ENCODE data around the gene BANF2. TPM values are rescaled to one million over a fixed set of nuclear protein-coding genes. Genes with fewer than 3 reads are reported as not detected.

The BANF2 gene
- total RNA-seq, 1 donor from 2014 or later, result not detected

DNA sequence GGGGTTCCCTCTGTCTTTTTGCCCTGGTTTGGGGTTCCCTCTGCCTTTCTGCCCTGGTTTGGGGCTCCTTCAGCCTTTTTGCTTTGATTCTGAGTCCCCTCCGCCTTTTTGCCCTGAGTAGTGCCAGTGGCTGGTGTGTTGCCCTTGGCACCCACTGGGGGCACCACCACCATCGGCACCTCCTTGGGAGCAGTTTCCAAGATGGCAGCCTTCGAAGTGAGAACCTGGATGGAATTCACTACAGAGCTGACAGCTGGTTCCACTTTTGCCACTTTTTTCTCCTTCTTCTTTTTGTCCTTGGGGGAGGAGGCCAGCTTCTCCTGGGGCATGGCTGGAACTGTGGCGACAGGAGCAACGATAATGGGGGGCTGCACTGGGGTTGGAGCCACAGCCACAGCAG, 40.0 kb upstream of the BANF2 start:
- peaks cover 4% of the 10 kb centered on the region for H3K27me3 Mint-ChIP-seq (ENCODE audit: insufficient read depth, low read depth)
- H3K4me3 Mint-ChIP-seq, result no peak overlapping the region
- peaks cover 32% of the 10 kb centered on the region for H3K79me2 ChIP-seq (ENCODE audit: low read depth)
- H3K4me2 ChIP-seq, result no peak overlapping the region
- H3K36me3 ChIP-seq, result no peaks in the 10 kb centered on the region
- H3K9me3 Mint-ChIP-seq, result peaks cover 13% of the 10 kb centered on the region
- H3K36me3 Mint-ChIP-seq, result peaks cover 52% of the 10 kb centered on the region
- H3K4me3 ChIP-seq, result no peak overlapping the region
- H3K27me3 ChIP-seq, result no peaks in the 10 kb centered on the region
- H3K9me3 ChIP-seq (ENCODE audit: low read depth), result no peaks in the 10 kb centered on the region
- DNase-seq (ENCODE audit: low spot score), result no peak
- H3K4me1 Mint-ChIP-seq, result peaks cover 35% of the 10 kb centered on the region
- TF ChIP-seq, protein P1, sequence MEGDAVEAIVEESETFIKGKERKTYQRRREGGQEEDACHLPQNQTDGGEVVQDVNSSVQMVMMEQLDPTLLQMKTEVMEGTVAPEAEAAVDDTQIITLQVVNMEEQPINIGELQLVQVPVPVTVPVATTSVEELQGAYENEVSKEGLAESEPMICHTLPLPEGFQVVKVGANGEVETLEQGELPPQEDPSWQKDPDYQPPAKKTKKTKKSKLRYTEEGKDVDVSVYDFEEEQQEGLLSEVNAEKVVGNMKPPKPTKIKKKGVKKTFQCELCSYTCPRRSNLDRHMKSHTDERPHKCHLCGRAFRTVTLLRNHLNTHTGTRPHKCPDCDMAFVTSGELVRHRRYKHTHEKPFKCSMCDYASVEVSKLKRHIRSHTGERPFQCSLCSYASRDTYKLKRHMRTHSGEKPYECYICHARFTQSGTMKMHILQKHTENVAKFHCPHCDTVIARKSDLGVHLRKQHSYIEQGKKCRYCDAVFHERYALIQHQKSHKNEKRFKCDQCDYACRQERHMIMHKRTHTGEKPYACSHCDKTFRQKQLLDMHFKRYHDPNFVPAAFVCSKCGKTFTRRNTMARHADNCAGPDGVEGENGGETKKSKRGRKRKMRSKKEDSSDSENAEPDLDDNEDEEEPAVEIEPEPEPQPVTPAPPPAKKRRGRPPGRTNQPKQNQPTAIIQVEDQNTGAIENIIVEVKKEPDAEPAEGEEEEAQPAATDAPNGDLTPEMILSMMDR (IDR thresholded peaks at IDR 0.05), result peak; percentile 8
- no peak for TF ChIP-seq EZH2phosphoT487 (IDR thresholded peaks at IDR 0.05)
- H3K27ac Mint-ChIP-seq, result no peak overlapping the region
- H3K4me1 ChIP-seq, result peaks cover 19% of the 10 kb centered on the region
- no peak overlapping the region for H3K27ac ChIP-seq
- no peaks in the 10 kb centered on the region for H3F3A ChIP-seq (ENCODE audit: low read depth)
- H2AFZ ChIP-seq (replicated peaks), result no peak overlapping the region
- H4K20me1 ChIP-seq (ENCODE audit: low read depth), result peaks cover 26% of the 10 kb centered on the region
- no peak overlapping the region for H3K9ac ChIP-seq

DNA sequence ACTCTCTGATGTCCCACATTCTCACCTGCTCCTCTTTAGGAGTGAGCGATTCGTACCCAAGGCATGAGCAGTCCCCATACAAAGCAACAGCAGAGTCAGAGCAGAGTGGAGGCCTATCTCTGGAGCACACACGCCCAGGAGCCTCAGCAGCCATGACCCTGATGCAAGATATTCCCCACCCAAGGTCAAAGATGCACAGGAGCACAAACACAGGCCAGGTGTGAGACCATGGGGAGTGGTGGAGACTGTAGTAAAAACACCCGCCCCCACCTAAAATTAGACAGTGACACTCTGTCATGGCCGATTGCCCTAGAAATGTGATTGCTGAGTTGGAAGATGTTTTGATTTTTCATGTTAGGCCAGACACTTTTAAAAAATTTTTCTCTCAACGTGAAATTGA, 39.1 kb upstream of the BANF2 start:
- Histone ChIP-seq H3K4me2 (no peak overlapping the region), H2AFZ (replicated peaks) (no peak overlapping the region), H4K20me1 (ENCODE audit: low read depth) (peaks cover 25% of the 10 kb centered on the region), H3K27me3 (no peaks in the 10 kb centered on the region), H3K79me2 (ENCODE audit: low read depth) (peaks cover 32% of the 10 kb centered on the region), H3F3A (ENCODE audit: low read depth) (no peaks in the 10 kb centered on the region), H3K9ac (no peak overlapping the region), H3K4me3 (no peak overlapping the region), H3K27ac (no peak overlapping the region), H3K36me3 (no peaks in the 10 kb centered on the region), H3K4me1 (peaks cover 19% of the 10 kb centered on the region), H3K9me3 (ENCODE audit: low read depth) (no peaks in the 10 kb centered on the region)
- TF ChIP-seq, protein P1 (IDR thresholded peaks at IDR 0.05), result no peak
- TF ChIP-seq EZH2phosphoT487 (IDR thresholded peaks at IDR 0.05) (no peak), EZH2 (IDR thresholded peaks at IDR 0.05) (no peak)
- H3K4me3 Mint-ChIP-seq, result no peak overlapping the region
- H3K36me3 Mint-ChIP-seq, result peaks cover 49% of the 10 kb centered on the region
- H3K4me1 Mint-ChIP-seq, result peaks cover 34% of the 10 kb centered on the region
- no peak for DNase-seq (ENCODE audit: low spot score)
- peaks cover 4% of the 10 kb centered on the region for H3K27me3 Mint-ChIP-seq (ENCODE audit: insufficient read depth, low read depth)
- no peak overlapping the region for H3K27ac Mint-ChIP-seq
- peaks cover 13% of the 10 kb centered on the region for H3K9me3 Mint-ChIP-seq

DNA sequence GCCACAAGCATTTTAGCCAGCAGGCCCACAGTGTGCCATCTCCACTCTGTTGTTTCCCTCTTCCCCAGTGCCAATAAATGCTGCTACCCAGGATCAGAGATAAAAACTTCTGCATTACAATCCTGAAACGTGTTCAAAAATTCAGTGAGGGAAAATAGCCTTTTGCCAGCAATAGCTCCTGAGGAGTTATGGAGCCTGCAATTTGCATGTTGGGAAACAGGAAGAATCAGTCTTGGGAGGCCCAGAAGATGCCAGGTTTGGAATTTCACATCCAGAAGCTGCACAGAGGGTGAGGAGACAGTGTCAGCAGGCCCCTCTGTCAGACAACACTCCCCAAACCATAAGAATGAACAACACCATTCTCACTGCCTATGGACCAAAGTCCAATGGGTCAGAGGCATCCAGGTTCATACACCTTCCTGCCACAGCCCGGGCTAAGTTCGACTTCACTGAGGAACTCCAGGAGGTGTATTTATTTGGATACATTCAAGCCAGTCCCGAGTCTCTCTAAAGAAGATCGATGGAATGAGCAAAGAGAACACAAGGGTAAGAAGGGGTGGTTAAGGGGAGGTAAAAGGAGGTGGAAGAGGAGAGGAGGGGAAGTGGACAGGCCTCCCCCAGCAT, 38.5 kb upstream of the BANF2 start:
- Histone ChIP-seq H2AFZ (replicated peaks) (no peak overlapping the region), H3K4me3 (no peak overlapping the region), H3K4me1 (peaks cover 19% of the 10 kb centered on the region), H3F3A (ENCODE audit: low read depth) (no peaks in the 10 kb centered on the region), H3K36me3 (no peaks in the 10 kb centered on the region), H3K27ac (no peak overlapping the region), H4K20me1 (ENCODE audit: low read depth) (peaks cover 25% of the 10 kb centered on the region), H3K9me3 (ENCODE audit: low read depth) (no peaks in the 10 kb centered on the region), H3K27me3 (no peaks in the 10 kb centered on the region), H3K4me2 (no peak overlapping the region), H3K79me2 (ENCODE audit: low read depth) (peaks cover 32% of the 10 kb centered on the region), H3K9ac (no peak overlapping the region)
- Mint-ChIP-seq H3K4me3 (no peak overlapping the region), H3K9me3 (peaks cover 13% of the 10 kb centered on the region), H3K27me3 (ENCODE audit: insufficient read depth, low read depth) (peaks cover 4% of the 10 kb centered on the region), H3K36me3 (peaks cover 47% of the 10 kb centered on the region), H3K27ac (no peak overlapping the region), H3K4me1 (peaks cover 33% of the 10 kb centered on the region)
- TF ChIP-seq EZH2phosphoT487 (IDR thresholded peaks at IDR 0.05), result no peak
- TF ChIP-seq EZH2 (IDR thresholded peaks at IDR 0.05), result no peak
- TF ChIP-seq, protein P1 (IDR thresholded peaks at IDR 0.05), result no peak
- DNase-seq (ENCODE audit: low spot score), result no peak
